SJSA1 (cell line): ENCODE measurements around the gene PTER. TPM values are rescaled to one million over a fixed set of nuclear protein-coding genes. Genes with fewer than 3 reads are reported as not detected.

ENCODE experiments used
- DNase-seq, 2 experiments: peaks; one replicate each; pipeline ENCODE4 v3.0.0-alpha.2; 2015 to 2020; ENCODE audit warnings: low spot score in 2 of 2, low read depth in 1 of 2
- H3K27ac ChIP-seq: fragments of 250-450 bp; sonication (Bioruptor Pico); 2 replicates; pipeline ENCODE4 v1.5.1; 2020; ENCODE audit warnings: mild to moderate bottlenecking, moderate library complexity
- H3K27me3 ChIP-seq: fragments of 250-450 bp; sonication (Bioruptor Pico); replicated peaks from 2 replicates; pipeline ENCODE4 v1.5.1; 2020; ENCODE audit warnings: mild to moderate bottlenecking, moderate library complexity
- H3K36me3 ChIP-seq: fragments of 250-450 bp; sonication (Bioruptor Pico); 2 replicates; pipeline ENCODE4 v1.5.1; 2020; ENCODE audit warnings: mild to moderate bottlenecking
- H3K4me1 ChIP-seq: fragments of 250-450 bp; sonication (Bioruptor Pico); replicated peaks from 2 replicates; pipeline ENCODE4 v1.6.1; 2021; ENCODE audit warnings: mild to moderate bottlenecking
- H3K4me3 ChIP-seq: fragments of 250-450 bp; sonication (Bioruptor Pico); 2 replicates; pipeline ENCODE4 v1.5.1; 2020; ENCODE audit warnings: mild to moderate bottlenecking
- H3K9me3 ChIP-seq: fragments of 250-450 bp; sonication (Bioruptor Pico); replicated peaks from 2 replicates; pipeline ENCODE4 v1.5.1; 2020; ENCODE audit warnings: mild to moderate bottlenecking
- total RNA-seq: library from RNA; depleted of rRNA; stranded (reverse); fragments of >200 nt; shearing (Covaris generic); gene quantifications from 2 replicates; pipeline ENCODE4 v1.2.3, GENCODE V29; 2014; rRNA removed

Gene PTER, protein sequence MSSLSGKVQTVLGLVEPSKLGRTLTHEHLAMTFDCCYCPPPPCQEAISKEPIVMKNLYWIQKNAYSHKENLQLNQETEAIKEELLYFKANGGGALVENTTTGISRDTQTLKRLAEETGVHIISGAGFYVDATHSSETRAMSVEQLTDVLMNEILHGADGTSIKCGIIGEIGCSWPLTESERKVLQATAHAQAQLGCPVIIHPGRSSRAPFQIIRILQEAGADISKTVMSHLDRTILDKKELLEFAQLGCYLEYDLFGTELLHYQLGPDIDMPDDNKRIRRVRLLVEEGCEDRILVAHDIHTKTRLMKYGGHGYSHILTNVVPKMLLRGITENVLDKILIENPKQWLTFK
- 13.0 and 26.0 TPM in 2 replicates for total RNA-seq

DNA sequence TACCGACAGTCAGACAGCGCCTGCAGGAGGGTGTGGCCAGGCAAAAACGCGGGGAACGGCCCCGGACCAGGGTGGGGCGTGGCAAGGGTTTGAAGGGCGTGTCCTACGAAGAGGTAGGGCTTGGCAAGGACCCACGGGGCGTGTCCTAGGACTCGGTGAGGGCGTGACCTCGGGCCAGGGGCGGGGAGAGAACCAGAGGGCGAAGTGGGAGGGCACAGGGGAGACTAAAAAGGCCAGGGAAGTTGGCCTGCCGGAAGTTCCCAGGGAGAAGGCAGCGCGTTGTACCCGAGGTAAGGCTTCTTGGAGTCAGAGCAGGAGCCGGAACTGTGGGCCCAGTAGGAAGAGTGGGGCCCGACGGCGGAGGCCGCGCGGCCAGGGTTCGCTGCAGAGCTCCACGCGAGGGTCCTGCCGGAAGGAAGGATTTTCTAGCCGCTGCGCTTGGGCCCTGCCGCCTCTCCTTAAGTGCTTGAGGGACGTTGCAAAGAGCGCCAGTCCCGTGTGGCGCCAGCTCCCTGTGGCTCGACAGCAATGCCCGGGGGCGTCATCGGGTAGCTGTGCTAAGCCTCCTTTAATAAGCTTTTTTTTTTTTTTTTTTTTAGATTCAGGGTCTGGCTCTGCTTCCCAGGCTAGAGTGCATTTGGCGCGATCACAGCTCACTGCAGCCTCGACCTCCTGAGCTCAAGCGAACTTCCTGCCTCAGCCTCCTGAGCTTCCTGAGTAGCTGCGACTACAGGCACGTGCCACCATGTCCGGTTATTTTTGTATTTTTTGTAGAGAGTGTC lies at the start of gene PTER:
Gene PTER, plus strand, starts transcription at position 253 of the 782 bp plus-strand sequence. CDS start 47,375 bp downstream, outside the sequence.
- Histone ChIP-seq H3K27ac (peak within 1 kb of the TSS; percentile 67), H3K4me3 (peak within 1 kb of the TSS; percentile 52), H3K4me1 (peaks cover 9% of the 10 kb centered on the region), H3K27me3 (peaks cover 8% of the 10 kb centered on the region), H3K36me3 (no peaks in the 10 kb centered on the region; the same call in 1 of the 2 replicates), H3K9me3 (no peaks in the 10 kb centered on the region)
- peak; percentile 95 to 98 for DNase-seq

- DNase-seq: no peak
- no peaks in the 10 kb centered on the region for H3K9me3 ChIP-seq
- H3K4me1 ChIP-seq: no peaks in the 10 kb centered on the region
- H3K36me3 ChIP-seq: no peaks in the 10 kb centered on the region
- no peak overlapping the region for H3K27ac ChIP-seq
- H3K4me3 ChIP-seq: no peak overlapping the region
- H3K27me3 ChIP-seq: 0 out of 2 replicates have a peak, but pooled peaks cover 7% of the 10 kb centered on the region
These were observed 44.2 kb upstream of the PTER start for GRCh38 chr10:16392531-16393069.

DNA sequence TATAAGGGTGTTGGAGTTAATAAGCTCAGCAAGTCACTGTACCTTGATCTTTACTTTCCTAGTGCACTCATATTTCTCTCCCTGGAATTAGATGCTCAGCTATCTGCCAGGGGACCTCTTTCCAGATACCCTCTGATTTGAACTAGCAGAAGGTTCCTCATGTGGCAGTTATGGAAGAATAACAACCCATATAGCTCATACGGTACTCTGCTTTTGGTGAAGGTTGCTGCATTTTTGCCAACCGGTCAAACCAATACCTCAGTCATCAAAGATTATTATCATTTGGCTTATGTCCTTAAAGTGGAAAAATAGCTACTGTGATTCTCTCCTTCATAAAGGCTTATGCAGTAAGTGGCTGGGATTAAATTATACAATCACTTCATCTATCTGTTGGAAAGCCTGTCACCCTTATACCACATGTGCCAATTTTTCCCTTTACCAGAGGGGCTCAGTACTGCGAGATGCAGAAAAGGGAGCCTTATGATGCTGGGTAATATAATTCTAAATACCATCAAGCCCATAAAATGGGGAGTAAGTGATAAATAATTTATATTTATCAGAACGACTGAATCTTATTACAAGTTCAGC lies 43.4 kb upstream of the PTER start:
- H3K4me1 ChIP-seq: no peaks in the 10 kb centered on the region
- no peak overlapping the region for H3K4me3 ChIP-seq
- H3K27ac ChIP-seq: no peak overlapping the region
- no peak for DNase-seq
- H3K9me3 ChIP-seq: no peaks in the 10 kb centered on the region
- H3K27me3 ChIP-seq: 0 out of 2 replicates have a peak, but pooled peaks cover 7% of the 10 kb centered on the region
- no peaks in the 10 kb centered on the region for H3K36me3 ChIP-seq

DNA sequence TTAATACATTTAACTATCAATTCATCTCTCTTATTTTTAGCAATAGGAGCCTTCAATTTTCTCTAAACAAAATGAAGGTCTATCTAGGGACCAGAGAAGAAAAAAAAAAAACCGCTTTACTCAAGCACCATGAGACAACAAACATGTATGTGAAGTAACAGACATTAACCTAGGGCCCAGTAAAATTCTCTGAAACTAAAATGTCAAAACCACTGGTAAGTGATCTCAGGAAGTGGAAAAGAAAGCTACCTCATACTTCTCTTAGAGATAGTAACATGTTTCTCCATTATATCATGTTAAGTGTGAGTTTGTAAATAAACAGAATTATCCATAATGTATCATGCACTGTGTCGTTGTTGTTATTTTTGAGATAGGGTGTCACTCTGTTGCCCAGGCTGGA lies 35.4 kb upstream of the PTER start:
- Histone ChIP-seq H3K36me3 (no peaks in the 10 kb centered on the region), H3K27me3 (peaks cover 14% of the 10 kb centered on the region), H3K9me3 (no peaks in the 10 kb centered on the region), H3K27ac (no peak overlapping the region), H3K4me1 (no peaks in the 10 kb centered on the region), H3K4me3 (no peak overlapping the region)
- no peak for DNase-seq

DNA sequence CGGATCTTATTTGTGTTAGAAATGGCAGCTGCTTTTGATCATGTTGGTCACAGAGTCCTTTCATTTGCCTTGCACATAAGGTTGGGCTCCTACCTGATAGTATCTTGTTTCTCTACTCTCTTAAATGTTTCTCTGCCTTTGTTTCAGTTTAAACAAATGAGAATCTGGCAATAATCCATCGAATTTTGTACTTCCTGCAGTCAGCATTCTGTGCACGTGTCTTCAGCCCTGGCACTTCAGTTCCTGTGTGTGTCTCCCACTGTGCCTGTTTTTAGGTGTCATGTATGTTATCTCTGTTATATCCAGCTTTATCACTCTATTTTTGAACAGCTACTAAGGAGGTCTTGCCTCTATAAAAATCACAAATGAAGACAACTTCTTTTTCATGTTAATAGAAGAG lies 28.4 kb upstream of the PTER start:
- peaks cover 8% of the 10 kb centered on the region for H3K27me3 ChIP-seq
- no peaks in the 10 kb centered on the region for H3K4me1 ChIP-seq
- H3K27ac ChIP-seq: no peak overlapping the region
- no peaks in the 10 kb centered on the region for H3K9me3 ChIP-seq
- no peak overlapping the region for H3K4me3 ChIP-seq
- no peaks in the 10 kb centered on the region for H3K36me3 ChIP-seq
- DNase-seq: no peak

- no peak for DNase-seq
- H3K36me3 ChIP-seq: no peaks in the 10 kb centered on the region
- H3K4me3 ChIP-seq: no peak overlapping the region
- H3K4me1 ChIP-seq: no peaks in the 10 kb centered on the region
- H3K27ac ChIP-seq: no peak overlapping the region
- no peaks in the 10 kb centered on the region for H3K9me3 ChIP-seq
- peaks cover 16% of the 10 kb centered on the region for H3K27me3 ChIP-seq
These were observed 19.5 kb upstream of the PTER start for GRCh38 chr10:16417341-16417740.

GRCh38 chr10:16423599-16423998 lies 13.2 kb upstream of the PTER start:
- peaks cover 20% of the 10 kb centered on the region for H3K27me3 ChIP-seq
- H3K27ac ChIP-seq: no peak overlapping the region
- H3K9me3 ChIP-seq: no peaks in the 10 kb centered on the region
- H3K36me3 ChIP-seq: no peaks in the 10 kb centered on the region
- H3K4me1 ChIP-seq: no peaks in the 10 kb centered on the region
- no peak for DNase-seq
- H3K4me3 ChIP-seq: no peak overlapping the region

DNA sequence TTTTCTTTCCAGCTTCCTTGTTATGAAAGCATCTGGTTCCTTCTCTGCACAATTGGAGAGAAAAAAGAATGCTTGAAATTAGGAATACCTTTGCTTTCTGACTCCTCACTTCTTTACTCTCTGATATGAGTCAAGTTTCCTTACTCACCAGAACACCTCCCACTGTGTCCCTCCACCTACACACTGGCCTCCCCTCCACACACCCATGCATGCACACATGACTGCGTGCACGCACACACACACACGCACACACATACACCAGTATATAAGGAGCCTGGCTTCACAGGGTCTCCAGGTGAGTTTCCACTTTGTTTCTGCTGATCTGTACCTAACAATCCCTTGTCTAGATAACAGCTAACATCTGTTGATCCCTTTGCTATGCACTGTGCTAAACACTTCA lies 11.4 kb upstream of the PTER start:
- no peaks in the 10 kb centered on the region for H3K9me3 ChIP-seq
- H3K27ac ChIP-seq: no peak overlapping the region
- DNase-seq: no peak
- H3K27me3 ChIP-seq: peaks cover 20% of the 10 kb centered on the region
- no peaks in the 10 kb centered on the region for H3K36me3 ChIP-seq
- no peaks in the 10 kb centered on the region for H3K4me1 ChIP-seq
- H3K4me3 ChIP-seq: no peak overlapping the region

DNA sequence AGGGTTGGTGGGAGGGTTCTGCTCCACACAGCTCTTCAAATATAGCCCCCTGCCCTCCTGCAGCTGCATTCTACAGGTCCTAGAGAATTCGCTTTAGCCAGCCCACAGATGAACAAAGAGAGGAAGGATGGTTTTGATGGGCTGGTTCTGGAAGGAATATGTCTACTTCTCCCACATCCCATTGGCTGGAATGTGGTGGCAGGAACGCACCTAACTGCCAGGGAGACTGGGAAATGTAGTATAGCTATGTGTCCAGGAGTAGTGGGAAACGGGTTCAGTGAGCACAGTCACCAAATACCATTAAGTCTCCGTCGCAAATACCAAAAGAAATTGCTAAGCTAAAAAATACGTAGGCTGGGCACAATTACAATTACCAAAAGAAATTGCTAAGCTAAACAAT lies 7.3 kb upstream of the PTER start:
- no peak overlapping the region for H3K4me3 ChIP-seq
- no peak overlapping the region for H3K27ac ChIP-seq
- no peaks in the 10 kb centered on the region for H3K36me3 ChIP-seq

DNA sequence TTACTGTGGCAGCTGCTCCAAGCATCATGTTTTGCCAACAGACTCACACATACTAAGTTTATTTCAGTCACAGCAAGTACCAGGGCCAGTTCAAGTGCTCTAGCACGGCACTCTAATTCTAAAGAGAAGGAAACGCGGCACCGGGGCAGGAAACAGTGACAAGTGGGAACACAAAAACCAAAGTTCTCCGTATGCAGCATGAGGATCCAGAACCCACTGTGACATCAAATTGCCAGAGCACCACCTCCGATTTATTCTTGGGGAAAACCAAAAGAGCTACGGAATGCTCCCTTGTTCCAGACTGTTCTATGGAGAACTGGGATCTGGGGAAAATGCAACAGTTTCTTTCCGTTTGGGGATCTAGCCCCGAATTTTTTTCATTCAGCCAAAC lies 448 bp upstream of the PTER start:
- H3K36me3 ChIP-seq: no peaks in the 10 kb centered on the region; the same call in 1 of the 2 replicates

More for the DNA sequence above, 7.3 kb upstream of the PTER start:
- Histone ChIP-seq H3K4me1 (no peaks in the 10 kb centered on the region), H3K9me3 (no peaks in the 10 kb centered on the region), H3K27me3 (peaks cover 13% of the 10 kb centered on the region)
- no peak for DNase-seq

GRCh38 chr10:16437540-16437894 lies 707 bp downstream of the PTER start:
- Histone ChIP-seq H3K4me1 (peaks cover 9% of the 10 kb centered on the region), H3K4me3 (peak overlapping the region; percentile 52), H3K27ac (peak overlapping the region; percentile 67; the same call in 1 of the 2 replicates), H3K27me3 (peaks cover 3% of the 10 kb centered on the region; the same call in 1 of the 2 replicates), H3K9me3 (no peaks in the 10 kb centered on the region), H3K36me3 (no peaks in the 10 kb centered on the region; the same call in 1 of the 2 replicates)
- DNase-seq: no peak

More for the DNA sequence above, 448 bp upstream of the PTER start:
- no peak for DNase-seq
- peak overlapping the region; percentile 52 for H3K4me3 ChIP-seq
- no peaks in the 10 kb centered on the region for H3K9me3 ChIP-seq
- H3K27me3 ChIP-seq: peaks cover 10% of the 10 kb centered on the region
- H3K27ac ChIP-seq: no peak overlapping the region
- H3K4me1 ChIP-seq: peaks cover 9% of the 10 kb centered on the region

- no peak overlapping the region for H3K4me3 ChIP-seq
- H3K4me1 ChIP-seq: peaks cover 9% of the 10 kb centered on the region
- no peaks in the 10 kb centered on the region for H3K27me3 ChIP-seq
- no peak overlapping the region for H3K27ac ChIP-seq
- H3K9me3 ChIP-seq: no peaks in the 10 kb centered on the region
- peaks cover 7% of the 10 kb centered on the region for H3K36me3 ChIP-seq
- no peak for DNase-seq
These were observed 2.5 kb downstream of the PTER start for GRCh38 chr10:16439295-16439694.

- Histone ChIP-seq H3K4me3 (no peak overlapping the region), H3K4me1 (peaks cover 9% of the 10 kb centered on the region), H3K27ac (no peak overlapping the region), H3K36me3 (peaks cover 10% of the 10 kb centered on the region), H3K27me3 (no peaks in the 10 kb centered on the region), H3K9me3 (no peaks in the 10 kb centered on the region)
- no peak for DNase-seq
These were observed 3.8 kb downstream of the PTER start for GRCh38 chr10:16440396-16441133.
